NB4 (cell line): Measurements from ENCODE around the gene PCDHA1.
"Not testable (repeated sequence)": the region's sequence is repeated elsewhere in the genome, so short reads cannot be mapped to it uniquely, and the experiment has no call there.

Experiments
- DNase-seq: peaks from one replicate; pipeline ENCODE4 v3.0.0; 2010; ENCODE audit warnings: low read depth
- H3K4me3 ChIP-seq: one replicate; pipeline ENCODE4 v1.5.1; 2011; ENCODE audit warnings: mild to moderate bottlenecking, low read depth, low read length, moderate library complexity
- MYC ChIP-seq: IDR thresholded peaks from 2 replicates; pipeline ENCODE4 v1.6.1; 2011; ENCODE audit warnings: low read depth, low read length
- POLR2A ChIP-seq: IDR thresholded peaks from 2 replicates; pipeline ENCODE4 v1.6.1; 2011; ENCODE audit warnings: mild to moderate bottlenecking; ENCODE audit not compliant: insufficient read length; ENCODE audit errors: extremely low read depth
- TF ChIP-seq, protein P1 (sequence below): IDR thresholded peaks from 2 replicates; pipeline ENCODE4 v1.6.1; 2011; ENCODE audit warnings: low read depth, low read length
- TF ChIP-seq, protein P2 (sequence below): IDR thresholded peaks from one replicate; pipeline ENCODE4 v1.5.1; 2012; ENCODE audit warnings: low read depth, low read length

Gene PCDHA1

GRCh38 chr5:140828362-140828737 lies 42.4 kb downstream of the PCDHA1 start:
- TF ChIP-seq, protein P1, sequence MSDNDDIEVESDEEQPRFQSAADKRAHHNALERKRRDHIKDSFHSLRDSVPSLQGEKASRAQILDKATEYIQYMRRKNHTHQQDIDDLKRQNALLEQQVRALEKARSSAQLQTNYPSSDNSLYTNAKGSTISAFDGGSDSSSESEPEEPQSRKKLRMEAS: no peak
- TF ChIP-seq MYC: no peak
- TF ChIP-seq POLR2A: no peak
- TF ChIP-seq, protein P2, sequence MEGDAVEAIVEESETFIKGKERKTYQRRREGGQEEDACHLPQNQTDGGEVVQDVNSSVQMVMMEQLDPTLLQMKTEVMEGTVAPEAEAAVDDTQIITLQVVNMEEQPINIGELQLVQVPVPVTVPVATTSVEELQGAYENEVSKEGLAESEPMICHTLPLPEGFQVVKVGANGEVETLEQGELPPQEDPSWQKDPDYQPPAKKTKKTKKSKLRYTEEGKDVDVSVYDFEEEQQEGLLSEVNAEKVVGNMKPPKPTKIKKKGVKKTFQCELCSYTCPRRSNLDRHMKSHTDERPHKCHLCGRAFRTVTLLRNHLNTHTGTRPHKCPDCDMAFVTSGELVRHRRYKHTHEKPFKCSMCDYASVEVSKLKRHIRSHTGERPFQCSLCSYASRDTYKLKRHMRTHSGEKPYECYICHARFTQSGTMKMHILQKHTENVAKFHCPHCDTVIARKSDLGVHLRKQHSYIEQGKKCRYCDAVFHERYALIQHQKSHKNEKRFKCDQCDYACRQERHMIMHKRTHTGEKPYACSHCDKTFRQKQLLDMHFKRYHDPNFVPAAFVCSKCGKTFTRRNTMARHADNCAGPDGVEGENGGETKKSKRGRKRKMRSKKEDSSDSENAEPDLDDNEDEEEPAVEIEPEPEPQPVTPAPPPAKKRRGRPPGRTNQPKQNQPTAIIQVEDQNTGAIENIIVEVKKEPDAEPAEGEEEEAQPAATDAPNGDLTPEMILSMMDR: no peak
- DNase-seq: no peak

GRCh38 chr5:140829511-140830501 lies 43.9 kb downstream of the PCDHA1 start:
- H3K4me3 ChIP-seq, DNase-seq: not testable (repeated sequence)

More at GRCh38 chr5:140828362-140828737, 42.4 kb downstream of the PCDHA1 start:
- no peak overlapping the region for H3K4me3 ChIP-seq

- peak; percentile 16 for DNase-seq
- no peak for TF ChIP-seq MYC
- TF ChIP-seq POLR2A: no peak
- TF ChIP-seq, protein P1: no peak
- TF ChIP-seq, protein P2: no peak
- H3K4me3 ChIP-seq: no peak within 1 kb of the TSS
Measured at GRCh38 chr5:140833993-140834392, 48.1 kb downstream of the PCDHA1 start, which contains the start of gene PCDHA7. PCDHA7 (plus strand) TSS chr5:140834269; CDS start chr5:140834384, 115 bp downstream.

GRCh38 chr5:140834439-140835008 lies 48.6 kb downstream of the PCDHA1 start:
- H3K4me3 ChIP-seq, DNase-seq: not testable (repeated sequence)

DNA sequence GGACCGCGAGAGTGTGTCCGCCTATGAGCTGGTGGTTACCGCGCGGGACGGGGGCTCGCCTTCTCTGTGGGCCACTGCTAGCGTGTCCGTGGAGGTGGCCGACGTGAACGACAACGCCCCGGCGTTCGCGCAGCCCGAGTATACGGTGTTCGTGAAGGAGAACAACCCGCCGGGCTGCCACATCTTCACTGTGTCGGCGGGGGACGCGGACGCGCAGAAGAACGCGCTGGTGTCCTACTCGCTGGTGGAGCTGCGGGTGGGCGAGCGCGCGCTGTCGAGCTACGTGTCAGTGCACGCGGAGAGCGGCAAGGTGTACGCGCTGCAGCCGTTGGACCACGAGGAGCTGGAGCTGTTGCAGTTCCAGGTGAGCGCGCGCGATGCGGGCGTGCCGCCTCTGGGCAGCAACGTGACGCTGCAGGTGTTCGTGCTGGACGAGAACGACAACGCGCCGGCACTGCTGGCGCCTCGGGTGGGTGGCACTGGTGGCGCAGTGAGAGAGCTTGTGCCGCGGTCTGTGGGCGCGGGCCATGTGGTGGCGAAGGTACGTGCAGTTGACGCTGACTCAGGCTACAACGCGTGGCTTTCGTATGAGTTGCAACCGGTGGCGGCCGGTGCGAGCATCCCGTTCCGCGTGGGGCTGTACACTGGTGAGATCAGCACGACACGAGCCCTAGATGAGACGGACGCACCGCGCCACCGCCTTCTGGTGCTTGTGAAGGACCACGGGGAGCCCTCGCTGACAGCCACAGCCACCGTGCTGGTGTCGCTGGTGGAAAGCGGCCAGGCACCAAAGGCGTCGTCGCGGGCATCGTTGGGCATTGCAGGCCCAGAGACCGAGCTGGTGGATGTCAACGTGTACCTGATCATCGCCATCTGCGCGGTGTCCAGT lies 49.9 kb downstream of the PCDHA1 start:
- no peak for TF ChIP-seq MYC
- TF ChIP-seq, protein P2: no peak
- TF ChIP-seq, protein P1: no peak
- no peak overlapping the region for H3K4me3 ChIP-seq
- no peak for DNase-seq

GRCh38 chr5:140840978-140841962 lies 55.3 kb downstream of the PCDHA1 start, which contains the start of gene PCDHA8:
PCDHA8 (plus strand) TSS chr5:140841187; CDS start chr5:140841322, 135 bp downstream.
- no peak within 1 kb of the TSS for H3K4me3 ChIP-seq
- TF ChIP-seq, protein P1: no peak
- TF ChIP-seq, protein P2: peak; percentile 78
- DNase-seq: peak; percentile 72
